Uterus (tissue), 2 donors: ENCODE data around the gene SCO1.

Experiments
- CTCF ChIP-seq, 4 experiments: fragments of 200-600 bp in 2 of 4; fragments of 450-650 bp in 2 of 4; sonication (generic) in 2 of 4; IDR thresholded peaks; one replicate each; pipeline ENCODE4 v1.5.1; 2016 to 2019; ENCODE audit warnings: antibody characterized with exemption in 4 of 4, mild to moderate bottlenecking in 2 of 4, moderate library complexity in 1 of 4
- POLR2A ChIP-seq, 2 donors: fragments of 450-650 bp; IDR thresholded peaks; one replicate each; pipeline ENCODE4 v1.6.1; 2016; ENCODE audit warnings: antibody characterized with exemption in 2 of 2, mild to moderate bottlenecking in 1 of 2, moderate library complexity in 1 of 2

GRCh38 chr17:10653987-10654386, 43.3 kb downstream of the SCO1 start:
- TF ChIP-seq CTCF (IDR thresholded peaks at IDR 0.05) (no peak), POLR2A (IDR thresholded peaks at IDR 0.05) (no peak)
